CD4-positive, alpha-beta T cell treated with Interferon gamma for 1 hour (primary cell): ENCODE results near the gene SLC25A24.

Source experiments
- DNase-seq: peaks from one replicate; pipeline ENCODE4 v3.0.0-alpha.2; 2020

The SLC25A24 gene

DNA sequence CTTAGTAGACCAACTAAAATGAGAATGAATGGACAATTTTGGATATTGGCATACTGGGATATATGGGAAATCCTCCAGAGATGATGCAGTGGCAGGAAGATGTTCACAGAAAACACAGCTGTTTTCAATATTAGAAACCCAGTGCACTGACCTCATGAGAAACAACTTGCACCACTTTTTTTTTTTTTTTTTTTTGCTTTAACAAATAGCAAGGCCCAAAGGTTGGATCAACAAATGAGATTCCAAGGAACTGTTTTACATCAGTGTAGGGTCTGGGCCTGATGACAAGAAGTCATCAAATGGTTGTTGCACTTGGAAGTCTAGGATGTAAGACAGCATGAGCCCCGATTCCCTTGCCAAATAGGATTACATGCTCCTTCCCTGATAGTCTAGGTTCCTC, 110.7 kb downstream of the SLC25A24 start:
- DNase-seq, result no peak

GRCh38 chr1:108085628-108086027, 114.5 kb downstream of the SLC25A24 start:
- DNase-seq, result no peak

- no peak for DNase-seq
These were observed 115.2 kb downstream of the SLC25A24 start for GRCh38 chr1:108084866-108085477.
